ENCODE measurements around the gene GPAT3. TPM values are rescaled to one million over a fixed set of nuclear protein-coding genes. Genes with fewer than 3 reads are reported as not detected.

The GPAT3 gene
- polyA plus RNA-seq, 1 experiment: 15.0 TPM

DNA sequence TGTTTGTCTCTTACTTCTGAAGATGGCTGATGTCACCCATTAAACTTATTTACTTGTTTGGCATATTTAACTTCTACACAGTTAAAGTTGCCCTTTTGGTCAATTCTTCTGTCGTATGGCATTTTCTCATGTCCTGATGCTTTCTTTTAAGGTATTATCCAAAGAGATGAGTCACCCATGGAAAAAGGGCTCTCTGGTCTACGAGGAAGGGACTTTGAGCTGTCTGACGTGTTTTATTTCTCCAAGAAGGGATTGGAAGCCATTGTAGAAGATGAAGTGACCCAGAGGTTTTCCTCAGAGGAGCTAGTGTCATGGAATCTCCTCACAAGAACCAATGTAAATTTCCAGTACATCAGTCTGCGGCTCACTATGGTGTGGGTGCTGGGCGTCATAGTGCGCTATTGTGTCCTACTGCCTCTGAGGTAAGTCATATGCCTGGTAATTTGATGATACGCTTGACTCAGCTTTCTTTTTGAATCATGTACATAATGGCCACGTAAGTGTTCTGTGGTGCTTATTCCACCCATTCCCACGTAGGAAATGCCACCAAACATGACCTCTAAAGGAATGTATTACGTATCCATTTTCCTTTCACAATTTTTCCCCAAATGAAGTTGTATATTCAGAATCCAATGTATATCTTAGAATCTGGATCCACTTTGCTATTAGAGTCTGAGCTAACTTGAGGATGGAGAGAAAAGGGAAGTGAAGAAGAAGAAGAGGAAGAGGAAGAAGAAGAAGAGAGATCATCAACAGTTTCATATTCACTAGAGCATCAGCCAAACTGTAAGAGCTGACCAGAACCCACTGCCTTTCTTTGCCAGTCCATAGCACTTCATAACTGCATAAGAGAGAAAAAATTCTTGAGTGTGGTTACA is 45.7 kb downstream of the GPAT3 start:
- ChIA-PET POLR2A (no interaction called here), CTCF (no interaction called here)
- Histone ChIP-seq H3K27me3 (ENCODE audit: control insufficient read depth, insufficient read depth, low read length) (no peaks in the 10 kb centered on the region), H3K9me3 (ENCODE audit: control insufficient read depth, insufficient read depth, low read length) (no peaks in the 10 kb centered on the region), H3K27ac (ENCODE audit: low read depth, low read length) (no peak overlapping the region), H3K4me3 (ENCODE audit: low read depth, low read length) (no peak overlapping the region)
- no peak for DNase-seq (ENCODE audit: low read depth, low spot score)
- TF ChIP-seq, protein P1, sequence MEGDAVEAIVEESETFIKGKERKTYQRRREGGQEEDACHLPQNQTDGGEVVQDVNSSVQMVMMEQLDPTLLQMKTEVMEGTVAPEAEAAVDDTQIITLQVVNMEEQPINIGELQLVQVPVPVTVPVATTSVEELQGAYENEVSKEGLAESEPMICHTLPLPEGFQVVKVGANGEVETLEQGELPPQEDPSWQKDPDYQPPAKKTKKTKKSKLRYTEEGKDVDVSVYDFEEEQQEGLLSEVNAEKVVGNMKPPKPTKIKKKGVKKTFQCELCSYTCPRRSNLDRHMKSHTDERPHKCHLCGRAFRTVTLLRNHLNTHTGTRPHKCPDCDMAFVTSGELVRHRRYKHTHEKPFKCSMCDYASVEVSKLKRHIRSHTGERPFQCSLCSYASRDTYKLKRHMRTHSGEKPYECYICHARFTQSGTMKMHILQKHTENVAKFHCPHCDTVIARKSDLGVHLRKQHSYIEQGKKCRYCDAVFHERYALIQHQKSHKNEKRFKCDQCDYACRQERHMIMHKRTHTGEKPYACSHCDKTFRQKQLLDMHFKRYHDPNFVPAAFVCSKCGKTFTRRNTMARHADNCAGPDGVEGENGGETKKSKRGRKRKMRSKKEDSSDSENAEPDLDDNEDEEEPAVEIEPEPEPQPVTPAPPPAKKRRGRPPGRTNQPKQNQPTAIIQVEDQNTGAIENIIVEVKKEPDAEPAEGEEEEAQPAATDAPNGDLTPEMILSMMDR (IDR thresholded peaks at IDR 0.05; ENCODE audit: low read depth, low read length): no peak

DNA sequence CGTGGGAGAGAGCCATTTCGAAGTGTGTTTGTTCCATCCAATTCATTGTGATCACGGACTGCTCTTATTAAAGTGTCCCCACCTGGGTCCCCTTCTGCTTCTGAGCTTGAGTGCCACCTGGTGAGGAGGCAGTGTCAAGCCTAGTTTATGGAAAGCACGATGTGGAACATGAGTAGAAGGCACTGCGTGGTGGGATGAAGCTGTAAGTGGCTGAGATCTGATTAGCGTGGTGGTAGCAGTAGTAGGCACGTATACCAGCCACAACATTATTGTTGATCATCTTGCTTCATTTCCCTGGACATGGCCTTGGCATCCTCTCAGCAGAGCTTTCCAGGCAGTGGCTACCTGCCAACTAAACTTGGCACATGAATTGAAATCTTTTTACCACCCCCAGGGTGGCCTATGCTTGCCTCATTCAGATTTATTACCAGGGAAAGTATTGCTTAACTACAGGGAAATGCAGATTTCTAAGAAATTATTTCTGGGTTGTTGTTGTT is 46.4 kb downstream of the GPAT3 start:
- H3K27ac ChIP-seq (ENCODE audit: low read depth, low read length): no peak overlapping the region
- CTCF ChIA-PET: no interaction called here
- H3K4me3 ChIP-seq (ENCODE audit: low read depth, low read length): no peak overlapping the region
- POLR2A ChIA-PET: no interaction called here
- no peaks in the 10 kb centered on the region for H3K27me3 ChIP-seq (ENCODE audit: control insufficient read depth, insufficient read depth, low read length)
- H3K9me3 ChIP-seq (ENCODE audit: control insufficient read depth, insufficient read depth, low read length): no peaks in the 10 kb centered on the region
- no peak for DNase-seq (ENCODE audit: low read depth, low spot score)
- TF ChIP-seq, protein P1 (IDR thresholded peaks at IDR 0.05; ENCODE audit: low read depth, low read length): no peak

DNA sequence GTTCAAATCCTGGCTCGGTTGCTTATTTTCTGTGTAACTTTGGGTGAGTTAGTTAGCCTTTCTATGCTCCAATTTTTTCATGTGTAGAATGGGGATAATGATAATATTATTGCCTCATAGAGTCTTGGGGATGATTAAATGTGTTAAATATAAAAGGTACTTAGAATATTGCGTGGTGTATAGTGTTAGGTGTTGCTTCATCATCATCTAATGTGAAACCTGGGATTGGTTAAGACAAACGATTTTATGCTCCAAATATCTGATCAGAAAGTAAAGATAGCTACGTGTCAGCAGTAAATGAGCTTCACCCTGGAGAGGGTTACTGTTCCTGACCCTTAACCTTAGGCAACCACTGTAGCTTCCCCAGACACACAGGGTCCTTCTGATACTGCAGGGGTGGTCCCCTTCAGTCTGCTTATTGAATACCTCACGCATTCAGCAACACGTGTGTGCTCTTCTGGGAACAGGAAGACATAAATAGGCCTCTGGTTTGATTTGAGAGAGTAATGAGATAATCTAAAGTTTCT is 50.1 kb downstream of the GPAT3 start:
- Histone ChIP-seq H3K9me3 (ENCODE audit: control insufficient read depth, insufficient read depth, low read length) (no peaks in the 10 kb centered on the region), H3K27me3 (ENCODE audit: control insufficient read depth, insufficient read depth, low read length) (no peaks in the 10 kb centered on the region), H3K4me3 (ENCODE audit: low read depth, low read length) (no peak overlapping the region), H3K27ac (ENCODE audit: low read depth, low read length) (no peak overlapping the region)
- DNase-seq (ENCODE audit: low read depth, low spot score): no peak
- CTCF ChIA-PET: no interaction called here
- POLR2A ChIA-PET: no interaction called here
- TF ChIP-seq, protein P1 (IDR thresholded peaks at IDR 0.05; ENCODE audit: low read depth, low read length): no peak

DNA sequence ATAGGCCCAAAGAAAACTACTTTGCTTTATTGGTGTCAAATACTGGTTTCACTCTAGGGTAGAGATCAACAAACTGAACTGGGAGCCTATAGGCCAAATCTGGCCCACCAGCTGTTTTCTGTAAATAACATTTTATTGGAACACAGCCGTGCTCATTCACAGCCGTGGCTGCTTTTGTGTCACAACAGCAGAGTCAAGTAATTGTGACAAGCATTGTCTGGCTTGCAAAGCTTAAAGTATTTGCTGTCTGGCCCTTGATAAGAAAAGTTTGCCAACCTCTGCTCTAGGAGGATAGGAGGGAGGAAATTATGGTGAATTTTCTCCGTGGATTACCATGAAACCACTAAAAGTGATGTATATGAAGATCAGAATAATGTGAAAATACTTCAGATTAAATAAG is 53.4 kb downstream of the GPAT3 start:
- Histone ChIP-seq H3K4me3 (ENCODE audit: low read depth, low read length) (no peak overlapping the region), H3K9me3 (ENCODE audit: control insufficient read depth, insufficient read depth, low read length) (no peaks in the 10 kb centered on the region), H3K27me3 (ENCODE audit: control insufficient read depth, insufficient read depth, low read length) (no peaks in the 10 kb centered on the region), H3K27ac (ENCODE audit: low read depth, low read length) (no peak overlapping the region)
- TF ChIP-seq, protein P1 (IDR thresholded peaks at IDR 0.05; ENCODE audit: low read depth, low read length): no peak
- CTCF ChIA-PET: interaction anchor here (1.4 to 1.6 kb wide), 2 partner anchors 12 to 99 kb away, joined by 3 read pairs; no protein-coding TSS in a partner anchor
- DNase-seq (ENCODE audit: low read depth, low spot score): no peak
- POLR2A ChIA-PET: no interaction called here

- CTCF ChIA-PET: interaction anchor here (0.7 kb wide), 1 partner anchor 575 kb away, joined by 9 read pairs; no protein-coding TSS in a partner anchor
These were observed 55.1 kb downstream of the GPAT3 start for GRCh38 chr4:83591056-83591455.

More at GRCh38 chr4:83591056-83591455, 55.1 kb downstream of the GPAT3 start:
- TF ChIP-seq, protein P1 (IDR thresholded peaks at IDR 0.05; ENCODE audit: low read depth, low read length): no peak
- Histone ChIP-seq H3K27me3 (ENCODE audit: control insufficient read depth, insufficient read depth, low read length) (no peaks in the 10 kb centered on the region), H3K27ac (ENCODE audit: low read depth, low read length) (no peak overlapping the region), H3K9me3 (ENCODE audit: control insufficient read depth, insufficient read depth, low read length) (no peaks in the 10 kb centered on the region), H3K4me3 (ENCODE audit: low read depth, low read length) (no peak overlapping the region)
- POLR2A ChIA-PET: no interaction called here
- DNase-seq (ENCODE audit: low read depth, low spot score): no peak

Data from AG04450 (cell line).